Renal cortex interstitium (tissue), 11 donors: Measurements from ENCODE around the gene EFNA2. TPM values are rescaled to one million over a fixed set of nuclear protein-coding genes. Genes with fewer than 3 reads are reported as not detected.
"Not testable (repeated sequence)": the region's sequence is repeated elsewhere in the genome, so short reads cannot be mapped to it uniquely, and the experiment has no call there.

Experiments used
- DNase-seq, 11 donors: peaks; one replicate each; pipeline ENCODE4 v3.0.0-alpha.2; 2013; ENCODE audit warnings: low read depth in 9 of 11, low spot score in 4 of 11; ENCODE audit errors: extremely low read depth in 1 of 11
- polyA plus RNA-seq, 3 donors: library from polyadenylated mRNA; unstranded; fragments of 120-200 nt; gene quantifications; one replicate each; pipeline ENCODE4 v1.2.1, GENCODE V29; 2013; ENCODE audit not compliant: insufficient read length in 3 of 3

EFNA2 gene
- polyA plus RNA-seq, 3 donors, result 1.5 to 3.8 (median 3.6) TPM

DNA sequence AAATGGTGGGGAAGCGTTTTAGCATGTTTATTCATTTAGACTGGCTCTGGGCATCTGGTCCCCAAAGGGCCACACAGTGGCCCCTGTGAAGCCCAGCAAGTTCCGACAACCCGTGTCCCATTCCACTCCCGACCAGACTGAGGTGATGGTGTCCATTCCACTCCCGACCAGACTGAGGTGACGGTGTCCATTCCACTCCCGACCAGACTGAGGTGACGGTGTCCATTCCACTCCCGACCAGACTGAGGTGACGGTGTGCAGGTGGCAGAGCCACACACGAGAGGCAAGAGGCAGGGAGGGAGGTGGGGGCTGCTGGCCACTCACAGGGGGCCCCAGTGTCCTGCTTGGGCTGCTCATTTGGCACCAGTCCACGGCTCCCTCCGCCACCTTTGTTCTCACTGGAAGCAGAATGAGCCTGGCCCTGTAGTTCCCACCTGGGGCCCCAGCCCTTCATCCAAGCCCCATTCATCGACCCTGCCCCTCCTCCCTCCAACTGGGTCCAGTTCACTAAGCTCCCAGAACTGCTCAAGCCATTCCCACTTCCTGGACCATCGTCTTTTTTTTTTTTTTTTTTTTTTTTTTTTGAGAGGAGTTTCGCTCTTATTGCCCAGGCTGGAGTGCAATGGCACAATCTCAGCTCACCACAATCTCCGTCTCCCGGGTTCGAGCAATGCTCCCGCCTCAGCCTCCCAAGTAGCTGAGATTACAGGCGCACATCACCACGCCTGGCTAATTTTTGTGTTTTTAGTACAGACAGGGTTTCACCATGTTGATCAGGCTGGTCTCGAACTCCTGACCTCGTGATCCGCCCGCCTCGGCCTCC lies 39.2 kb upstream of the EFNA2 start:
- DNase-seq, result not testable (repeated sequence)

DNA sequence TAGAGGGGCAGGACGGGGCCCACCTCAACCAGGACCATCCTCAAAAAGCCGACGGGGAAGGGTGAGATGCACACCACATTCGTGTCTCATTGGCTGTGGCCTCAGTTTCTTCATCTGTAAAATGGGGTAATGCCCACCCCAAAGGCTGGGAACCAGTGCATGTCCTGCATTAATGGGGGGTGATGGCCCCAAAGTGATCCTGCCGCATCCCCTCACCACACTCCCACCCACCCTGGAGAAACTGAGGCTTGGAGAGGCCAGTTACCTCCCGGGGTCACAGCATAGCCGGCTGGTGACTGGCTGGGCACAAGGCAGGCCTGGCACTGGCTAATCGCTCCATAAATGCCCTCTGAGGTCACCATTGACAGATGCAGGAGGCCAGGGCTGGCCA lies 37.9 kb upstream of the EFNA2 start:
- no peak for DNase-seq

DNA sequence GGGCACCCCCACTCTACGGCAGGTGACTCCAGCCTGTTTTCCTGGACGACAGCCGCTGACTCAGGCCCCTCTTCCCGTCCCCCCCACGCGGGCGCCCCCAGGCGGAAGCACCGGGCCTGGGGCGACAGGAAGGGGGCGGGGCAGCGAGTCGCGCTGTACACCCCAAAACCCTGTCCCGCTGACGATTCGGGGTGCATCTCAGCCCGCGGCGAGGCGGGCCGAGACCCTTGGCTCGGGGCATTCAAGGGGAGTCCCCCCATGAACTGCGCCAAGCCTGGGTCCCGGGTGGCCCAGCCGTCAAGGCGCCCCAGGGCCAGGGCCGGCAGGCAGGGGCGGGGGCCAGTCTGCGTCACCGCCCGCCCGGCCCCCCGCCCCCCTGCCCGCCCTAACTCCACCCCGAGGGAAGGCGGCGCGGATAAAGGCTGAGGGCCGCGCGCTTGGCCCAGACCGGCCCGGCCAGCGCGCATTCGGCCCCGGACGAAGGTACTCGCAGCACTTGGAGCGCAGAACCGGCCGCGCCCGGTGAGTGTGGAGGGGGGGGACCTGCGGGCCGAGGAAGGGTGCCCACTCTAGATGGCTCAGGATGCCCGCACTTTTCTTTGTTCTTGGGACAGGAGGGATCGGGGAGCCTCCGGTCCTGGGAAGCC lies 37.4 kb upstream of the EFNA2 start, which contains the start of gene MIDN:
MIDN (plus strand) TSS at position 445 of the 647 bp plus-strand sequence. CDS start 1,714 bp downstream, outside the sequence.
- peak in 1 of 11 donors; percentile 73 for DNase-seq

DNA sequence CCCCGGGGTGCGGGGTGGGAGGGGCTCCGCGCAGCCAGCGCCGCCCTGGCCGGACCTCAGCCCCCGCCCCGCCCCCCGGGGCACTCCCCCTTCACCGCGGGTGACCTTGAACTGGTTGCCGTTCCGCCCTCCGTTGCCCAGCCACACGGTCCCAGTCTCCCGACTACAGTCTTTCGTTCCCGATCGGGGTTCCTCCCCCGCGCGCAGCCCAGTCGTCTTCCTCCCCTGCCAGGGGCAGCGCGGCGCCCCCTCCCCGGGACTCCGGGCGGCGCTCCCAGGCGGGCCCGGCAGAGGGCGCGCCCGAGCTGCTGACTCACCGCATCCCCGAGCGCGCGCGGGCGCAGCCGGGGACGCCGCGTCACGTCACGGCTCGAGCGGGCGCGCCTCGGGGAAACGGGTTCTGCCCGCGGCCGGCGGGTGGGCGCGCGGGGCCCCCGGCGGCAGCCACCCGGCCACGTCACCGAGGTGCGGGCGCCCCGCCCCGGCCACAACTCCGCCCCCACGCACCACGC lies 36.8 kb upstream of the EFNA2 start:
- peak in 2 of 11 donors; percentile 78 to 82 for DNase-seq

DNA sequence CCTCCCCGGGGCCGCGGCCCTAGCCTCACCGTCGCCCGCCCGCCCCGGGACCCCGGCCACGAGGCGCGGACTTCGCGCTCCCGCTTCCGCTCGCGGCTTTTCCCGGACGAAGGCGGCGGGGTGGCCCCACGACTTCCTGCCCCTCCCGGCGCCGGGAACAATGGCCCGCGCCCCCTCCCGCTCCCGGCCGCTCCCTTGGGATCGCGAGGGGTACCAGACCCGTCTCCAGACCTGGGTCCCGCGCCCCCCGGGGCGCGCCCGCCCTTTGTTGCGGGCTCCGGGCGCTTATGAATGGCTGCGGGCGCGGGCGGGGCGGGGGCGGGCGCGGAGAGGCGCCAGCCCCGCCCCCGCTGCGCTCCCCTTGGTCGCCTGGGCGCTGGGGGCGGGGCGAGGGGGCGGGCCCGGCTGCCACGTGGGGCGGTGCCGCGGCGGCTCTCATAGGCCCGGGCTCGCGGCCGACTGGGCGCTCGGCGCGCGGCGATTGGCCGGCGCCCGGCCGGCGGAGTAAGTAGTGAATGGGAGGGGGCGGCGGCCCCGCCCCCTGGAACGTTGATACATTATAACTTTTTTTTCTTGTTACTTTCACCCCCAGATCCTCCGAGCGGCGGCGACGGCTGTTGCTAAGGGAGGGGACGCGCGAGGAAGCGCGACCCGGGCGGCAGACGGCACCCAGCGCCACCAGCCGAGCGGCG lies 36.2 kb upstream of the EFNA2 start:
- peak in 10 of 11 donors; percentile 93 to 96 (median 95) for DNase-seq

DNA sequence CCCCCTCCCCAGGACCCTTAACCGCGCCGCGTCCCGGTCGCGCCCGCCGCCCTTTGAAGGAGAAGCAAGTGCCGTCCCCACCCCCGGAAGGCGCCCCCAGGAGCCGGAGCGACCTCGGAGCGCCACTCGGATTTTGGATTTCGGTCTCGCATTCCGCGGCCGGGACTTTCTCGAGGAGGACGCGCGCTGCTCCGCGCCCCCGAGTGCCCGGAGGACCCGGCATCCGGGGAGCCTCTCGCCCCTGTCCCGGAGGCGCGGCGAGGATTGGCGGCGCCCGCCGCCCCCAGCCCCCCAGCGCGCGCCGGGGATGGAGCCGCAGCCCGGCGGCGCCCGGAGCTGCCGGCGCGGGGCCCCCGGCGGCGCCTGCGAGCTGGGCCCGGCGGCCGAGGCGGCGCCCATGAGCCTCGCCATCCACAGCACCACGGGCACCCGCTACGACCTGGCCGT lies 35.7 kb upstream of the EFNA2 start:
- no peak for DNase-seq

DNA sequence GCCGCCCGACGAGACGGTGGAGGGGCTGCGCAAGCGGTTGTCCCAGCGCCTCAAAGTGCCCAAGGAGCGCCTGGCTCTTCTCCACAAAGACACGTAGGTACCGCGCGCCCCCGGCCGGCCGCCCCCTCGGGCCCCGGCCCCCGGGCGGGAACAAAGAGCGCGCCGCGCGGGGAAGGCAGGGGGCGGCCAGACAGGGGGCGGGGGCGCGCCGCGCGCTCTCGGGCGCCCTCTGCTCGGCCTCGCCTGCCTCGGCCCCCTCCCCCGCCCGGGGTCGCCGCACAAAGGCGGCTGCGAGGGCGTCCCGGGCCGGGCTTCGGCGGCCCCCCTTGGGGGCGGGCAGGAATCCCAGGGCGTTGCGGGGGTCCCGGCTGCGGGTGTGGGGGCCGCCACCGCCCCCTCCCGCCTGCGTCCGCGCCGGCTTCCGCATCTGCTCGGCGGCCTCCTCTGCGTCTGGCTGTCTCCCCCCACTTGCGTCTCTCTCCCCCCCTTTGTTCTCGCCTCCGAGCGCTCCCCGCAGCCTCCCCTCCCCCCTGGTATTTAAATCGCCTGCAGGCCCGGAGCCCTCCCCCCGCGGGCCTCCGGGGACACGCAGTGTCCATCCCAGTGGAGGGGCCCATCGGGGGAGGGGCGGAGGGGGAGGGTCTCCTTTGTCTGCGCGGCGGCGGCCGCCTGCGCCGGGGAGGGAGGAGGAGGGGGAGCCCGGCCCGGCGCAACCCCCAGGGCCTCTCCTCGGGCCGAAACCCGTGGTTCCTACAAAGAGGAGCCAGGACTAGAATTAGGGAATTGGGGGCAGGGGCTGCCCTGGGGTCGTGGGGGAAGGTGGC lies 35.0 kb upstream of the EFNA2 start:
- peak in 1 of 11 donors; percentile 70 for DNase-seq

DNA sequence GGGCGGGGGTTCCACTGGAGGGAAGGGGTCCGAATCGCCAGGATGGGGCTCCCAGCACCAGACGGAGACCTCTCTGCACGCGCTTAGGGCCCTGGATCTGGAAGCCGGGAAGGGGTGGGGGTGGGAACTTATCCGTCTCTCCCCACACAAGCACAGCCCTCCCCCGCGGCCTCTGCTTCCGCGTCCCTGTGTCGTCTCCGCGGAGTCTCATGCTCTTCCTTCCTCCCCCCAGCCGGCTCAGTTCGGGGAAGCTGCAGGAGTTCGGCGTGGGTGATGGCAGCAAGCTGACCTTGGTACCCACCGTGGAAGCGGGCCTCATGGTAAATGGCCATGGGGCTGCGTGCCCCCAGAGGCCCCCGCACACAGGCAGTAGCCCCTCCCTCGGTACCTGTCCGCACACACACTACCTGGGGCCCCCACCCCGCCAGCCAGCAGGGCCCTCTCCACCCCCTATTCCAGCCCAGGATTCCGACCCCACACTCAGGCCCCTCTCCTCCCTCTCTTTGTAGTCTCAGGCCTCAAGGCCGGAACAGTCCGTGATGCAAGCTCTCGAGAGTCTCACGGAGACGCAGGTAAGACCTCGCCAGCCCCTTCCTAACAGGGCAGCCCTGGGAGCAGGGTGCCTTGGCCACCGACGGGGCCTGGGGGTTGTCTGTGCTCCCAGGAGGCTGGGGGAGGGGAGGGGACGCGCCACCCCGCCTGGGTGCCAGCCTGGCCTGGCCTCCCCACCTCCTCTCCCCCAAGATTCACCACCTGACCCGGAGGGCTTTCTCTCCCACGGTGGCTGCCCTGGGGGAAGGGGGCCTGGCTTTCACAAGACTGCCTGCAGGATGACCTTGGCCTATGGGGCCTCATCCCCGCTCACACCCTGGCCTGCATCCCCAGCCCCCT lies 34.1 kb upstream of the EFNA2 start:
- no peak for DNase-seq

DNA sequence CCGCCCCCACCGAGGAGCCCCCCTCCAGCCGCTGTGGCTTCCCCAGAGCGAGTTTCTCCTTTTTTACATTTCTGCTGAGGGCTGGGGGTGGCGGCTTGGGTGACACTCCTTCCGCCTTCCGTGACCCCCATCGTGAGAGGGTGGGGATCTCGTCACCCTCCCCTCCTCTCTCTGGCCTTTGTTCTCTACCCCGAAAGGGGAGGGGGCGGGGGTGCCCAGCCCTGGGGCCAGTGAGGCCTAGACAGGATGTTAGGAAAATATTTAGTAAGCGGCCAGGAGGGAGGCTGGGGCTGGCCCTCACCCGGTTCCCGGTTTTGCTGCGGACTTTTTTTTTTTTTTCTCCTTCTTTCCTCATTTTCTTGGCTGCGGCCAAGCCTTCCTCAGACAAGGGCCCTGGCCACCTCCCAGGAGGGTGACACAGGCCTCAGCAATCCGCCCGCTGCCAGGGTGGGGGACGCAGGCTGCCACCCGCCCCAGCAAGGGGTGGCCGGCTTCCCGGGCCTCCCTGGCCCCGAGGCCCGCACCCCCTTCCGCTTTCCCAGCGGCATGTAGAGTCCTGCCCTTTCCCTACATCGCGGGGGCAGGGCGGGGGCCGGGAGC lies 33.4 kb upstream of the EFNA2 start:
- DNase-seq, result no peak

DNA sequence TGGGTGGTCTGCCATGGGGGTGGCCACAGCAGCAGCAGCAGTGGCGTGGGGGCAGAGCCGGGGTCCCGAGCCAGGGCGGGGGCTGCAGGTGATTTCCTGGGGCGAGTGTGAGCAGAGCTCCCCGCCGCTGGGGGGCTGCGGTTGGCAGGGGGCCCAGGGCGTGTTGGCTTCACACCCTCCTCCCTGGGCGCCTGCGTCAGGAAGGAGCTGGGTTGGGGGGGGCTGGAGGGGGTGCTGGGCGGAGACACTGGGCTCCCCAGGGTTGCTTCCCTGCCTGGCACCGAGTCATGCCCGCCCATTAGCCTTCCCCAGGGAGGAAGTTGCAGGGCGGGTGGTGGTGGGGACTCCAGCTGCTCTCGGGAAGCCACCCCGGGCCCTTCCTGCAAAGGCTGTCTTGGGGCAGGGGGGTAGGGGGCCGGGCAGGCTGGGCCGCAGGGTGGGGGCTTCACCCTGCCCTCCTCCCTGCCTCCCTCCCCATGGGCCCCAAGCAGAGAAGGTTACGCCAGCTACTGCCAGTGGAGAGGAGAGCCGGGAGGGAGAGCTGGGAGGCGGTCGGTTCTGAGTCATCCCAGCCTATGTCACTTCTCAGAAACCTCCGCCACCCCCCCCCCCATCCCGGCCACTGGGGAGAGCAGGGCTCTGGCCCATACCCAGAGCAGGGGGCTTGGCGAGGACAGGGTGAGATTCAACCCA lies 32.7 kb upstream of the EFNA2 start:
- no peak for DNase-seq

DNA sequence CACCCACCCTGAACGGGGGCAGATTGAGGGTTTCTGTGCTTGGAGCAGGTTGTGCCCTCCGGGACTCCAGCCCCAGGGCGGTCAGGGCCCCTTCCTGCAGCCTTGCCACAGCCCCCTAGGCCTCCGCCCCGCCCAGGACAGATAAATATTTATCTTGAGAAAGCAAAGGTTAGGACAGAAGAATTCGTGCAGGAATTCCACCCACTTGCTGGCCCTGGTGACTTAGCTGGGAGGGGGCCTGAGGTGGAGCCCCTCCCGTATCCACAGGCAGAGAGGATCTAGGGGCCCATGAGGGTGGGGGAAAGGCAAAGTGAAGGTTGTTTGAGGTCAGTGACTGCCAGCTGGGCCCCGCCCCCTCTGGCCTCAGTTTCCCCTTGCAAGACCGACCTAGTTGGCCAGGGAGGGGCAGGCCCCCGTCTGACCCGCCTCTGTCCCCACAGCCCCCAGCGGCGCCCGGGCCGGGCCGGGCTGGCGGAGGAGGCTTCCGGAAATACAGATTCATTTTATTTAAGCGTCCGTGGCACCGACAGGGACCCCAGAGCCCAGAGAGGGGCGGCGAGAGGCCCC lies 32.1 kb upstream of the EFNA2 start:
- no peak for DNase-seq

DNA sequence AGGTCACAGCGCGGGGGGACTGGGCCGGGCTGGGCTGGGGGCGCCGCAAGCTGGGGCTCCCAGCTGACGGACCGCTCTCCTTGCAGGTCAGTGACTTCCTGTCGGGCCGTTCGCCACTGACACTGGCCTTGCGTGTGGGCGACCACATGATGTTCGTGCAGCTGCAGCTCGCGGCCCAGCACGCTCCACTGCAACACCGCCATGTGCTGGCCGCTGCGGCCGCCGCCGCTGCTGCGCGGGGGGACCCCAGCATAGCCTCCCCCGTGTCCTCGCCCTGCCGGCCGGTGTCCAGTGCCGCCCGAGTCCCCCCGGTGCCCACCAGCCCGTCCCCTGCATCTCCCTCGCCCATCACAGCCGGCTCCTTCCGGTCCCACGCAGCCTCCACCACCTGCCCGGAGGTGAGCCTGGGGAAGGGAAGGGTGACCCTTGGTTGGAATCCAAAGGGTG lies 31.6 kb upstream of the EFNA2 start:
- no peak for DNase-seq

DNA sequence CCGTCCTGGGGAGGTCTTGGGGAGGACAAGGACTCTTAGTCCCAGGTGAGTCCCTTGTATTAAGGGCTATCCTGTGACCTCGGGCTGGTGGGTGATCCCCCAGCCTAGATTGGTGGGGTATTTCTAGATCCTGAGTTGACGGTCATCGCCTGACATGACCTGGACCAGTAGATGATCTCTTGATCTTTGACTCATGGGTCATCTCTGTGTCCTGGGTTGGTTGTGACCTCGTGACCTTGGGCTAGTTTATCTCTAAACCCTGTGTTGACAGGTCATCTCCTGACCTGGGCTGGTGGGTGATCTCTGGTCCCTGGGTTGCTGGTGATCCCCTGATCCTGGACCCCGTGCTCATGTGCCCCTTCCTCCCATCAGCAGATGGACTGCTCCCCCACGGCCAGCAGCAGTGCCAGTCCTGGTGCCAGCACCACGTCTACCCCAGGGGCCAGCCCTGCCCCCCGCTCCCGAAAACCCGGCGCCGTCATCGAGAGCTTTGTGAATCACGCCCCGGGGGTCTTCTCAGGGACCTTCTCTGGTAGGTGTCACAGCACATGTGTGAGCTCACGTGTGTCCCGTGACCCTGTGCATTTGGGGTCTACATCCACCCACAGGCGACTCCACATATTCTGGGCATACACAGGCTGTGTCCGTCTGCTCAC lies 31.0 kb upstream of the EFNA2 start:
- DNase-seq, result no peak

DNA sequence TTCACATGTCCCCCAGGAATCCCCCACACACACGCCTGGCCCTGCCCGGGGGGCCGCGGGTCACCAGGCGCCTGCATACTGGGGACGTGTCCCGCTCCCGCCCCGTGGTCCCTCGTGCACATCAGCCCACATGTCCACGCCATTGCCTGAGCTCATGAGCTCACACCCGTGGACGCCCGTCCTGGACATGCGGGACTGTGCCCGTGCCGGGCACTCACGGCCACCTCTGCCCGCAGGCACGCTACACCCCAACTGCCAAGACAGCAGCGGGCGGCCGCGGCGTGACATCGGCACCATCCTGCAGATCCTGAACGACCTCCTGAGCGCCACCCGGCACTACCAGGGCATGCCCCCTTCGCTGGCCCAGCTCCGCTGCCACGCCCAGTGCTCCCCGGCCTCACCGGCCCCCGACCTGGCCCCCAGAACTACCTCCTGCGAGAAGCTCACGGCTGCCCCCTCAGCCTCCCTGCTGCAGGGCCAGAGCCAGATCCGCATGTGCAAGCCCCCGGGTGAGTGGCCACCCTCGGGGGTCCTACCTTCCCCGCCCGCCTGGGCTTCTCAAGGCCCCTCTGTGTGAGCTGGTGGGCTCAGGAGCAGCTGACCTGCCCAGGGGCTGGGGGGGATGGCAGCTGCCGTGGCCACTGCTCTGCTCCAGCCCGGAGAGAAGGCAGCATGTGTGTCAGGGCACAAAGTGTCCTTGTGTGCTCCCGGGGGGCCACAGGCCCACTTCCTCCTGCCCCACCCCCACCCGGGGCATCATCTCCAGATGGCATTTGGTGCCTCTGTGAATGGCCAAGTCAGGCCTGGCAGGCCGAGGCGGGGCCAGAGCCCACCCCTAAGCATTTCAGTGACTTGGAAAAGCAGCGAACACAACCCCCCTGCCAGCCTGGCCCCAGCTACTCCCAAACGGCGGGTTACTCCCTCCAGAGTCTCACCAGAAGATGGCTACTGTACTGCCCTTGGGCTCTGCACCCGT lies 30.2 kb upstream of the EFNA2 start:
- no peak for DNase-seq
